Measurements from ENCODE around the gene ATOH8. TPM values are rescaled to one million over a fixed set of nuclear protein-coding genes. Genes with fewer than 3 reads are reported as not detected.

Gene ATOH8
- total RNA-seq, 1 experiment from 2014 or later: 0.20 TPM

DNA sequence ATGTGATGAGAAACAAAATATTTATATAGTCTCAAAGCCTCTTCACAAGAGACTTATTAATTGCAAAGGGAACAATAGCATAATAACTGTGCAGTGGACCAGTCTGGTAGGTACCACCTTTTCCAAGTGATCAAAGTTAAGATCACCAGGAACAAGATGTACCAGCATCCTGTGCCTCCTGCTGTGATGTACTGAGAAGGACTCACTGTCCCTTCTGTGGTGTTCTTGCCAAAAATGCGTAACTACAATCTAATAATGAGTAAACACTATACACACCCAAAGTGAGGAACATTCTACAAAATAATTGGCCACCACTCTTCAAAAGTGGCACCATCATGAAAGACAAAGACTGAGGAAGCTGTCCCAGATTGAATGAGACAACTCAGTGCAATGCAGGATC lies 45.1 kb upstream of the ATOH8 start:
- no peaks in the 10 kb centered on the region; a peak in 1 of 5 replicates for H3K9me3 Mint-ChIP-seq
- H4K5ac ChIP-seq (ENCODE audit: insufficient read length, low read depth, low read length): no peak overlapping the region
- no peak overlapping the region for H2AK5ac ChIP-seq (ENCODE audit: insufficient read length, low read length)
- H3K79me1 ChIP-seq (ENCODE audit: insufficient read depth, low read depth, low read length, poor library complexity, severe bottlenecking): no peaks in the 10 kb centered on the region
- H3K14ac ChIP-seq (ENCODE audit: insufficient read depth, low read length): no peak overlapping the region
- H3K4me1 Mint-ChIP-seq: peaks cover 6% of the 10 kb centered on the region in 2 experiments
- H3K23me2 ChIP-seq (ENCODE audit: insufficient read length, low read depth, low read length, poor library complexity, severe bottlenecking): no peaks in the 10 kb centered on the region
- H4K8ac ChIP-seq (replicated peaks; ENCODE audit: insufficient read length, low read depth, low read length): no peak overlapping the region
- H3K27ac ChIP-seq (ENCODE audit: insufficient read length, low read depth, low read length): no peak overlapping the region
- no peak overlapping the region for H3K4ac ChIP-seq (ENCODE audit: low read depth, low read length)
- H2AFZ ChIP-seq (ENCODE audit: low read length): no peak overlapping the region
- no peak overlapping the region for H3K18ac ChIP-seq (ENCODE audit: insufficient read length, low read depth, low read length)
- no peak overlapping the region for H2BK120ac ChIP-seq (ENCODE audit: low read depth, low read length, poor library complexity, severe bottlenecking)
- H2BK20ac ChIP-seq (ENCODE audit: low read depth, low read length, poor library complexity, severe bottlenecking): no peak overlapping the region
- H4K20me1 ChIP-seq (ENCODE audit: control insufficient read depth, insufficient read depth, insufficient read length): no peaks in the 10 kb centered on the region
- H3K56ac ChIP-seq (ENCODE audit: insufficient read length, low read depth, low read length): no peak overlapping the region
- H3K23ac ChIP-seq (ENCODE audit: insufficient read length, low read depth, low read length): no peak overlapping the region
- H3K4me3 Mint-ChIP-seq: no peak overlapping the region
- no peak overlapping the region for H3T11ph ChIP-seq (ENCODE audit: low read length)
- H3K27me3 ChIP-seq (ENCODE audit: insufficient read depth, low read length): peaks cover 3% of the 10 kb centered on the region; the same call in 1 of the 2 replicates
- no peak for TF ChIP-seq CTCF (conservative IDR thresholded peaks at IDR 0.05)
- H2BK12ac ChIP-seq (ENCODE audit: insufficient read length, low read depth, low read length): no peak overlapping the region
- H3K79me2 ChIP-seq (ENCODE audit: insufficient read depth, low read length): no peaks in the 10 kb centered on the region
- no peak overlapping the region for H3K9ac ChIP-seq (ENCODE audit: extremely low read depth, insufficient read length, low read length)
- H4K91ac ChIP-seq (ENCODE audit: insufficient read length, low read depth, low read length): no peak overlapping the region
- H3K27me3 Mint-ChIP-seq (ENCODE audit: low read depth): peaks cover 23% of the 10 kb centered on the region
- no peak overlapping the region for H3K4me2 ChIP-seq (ENCODE audit: insufficient read depth, insufficient read length, low read length)
- no peaks in the 10 kb centered on the region for H3K4me1 ChIP-seq (ENCODE audit: insufficient read depth, low read length)
- H2BK5ac ChIP-seq (ENCODE audit: insufficient read length, low read length): no peak overlapping the region
- H3K9me3 ChIP-seq (ENCODE audit: control insufficient read depth, low read depth, low read length): no peaks in the 10 kb centered on the region
- no peak overlapping the region for H3K27ac Mint-ChIP-seq
- H3K36me3 Mint-ChIP-seq (ENCODE audit: insufficient read depth in 1 of 3, low read depth in 3 of 3): no peaks in the 10 kb centered on the region
- no peak for DNase-seq
- H2BK15ac ChIP-seq (ENCODE audit: low read depth, low read length): no peak overlapping the region
- no CpG with 5 or more reads among the region's 1 CpG for WGBS (ENCODE audit: extremely low coverage, insufficient read length, low lambda C conversion rate)
